HepG2 (cell line): Measurements from ENCODE around the gene SP1. TPM values are rescaled to one million over a fixed set of nuclear protein-coding genes. Genes with fewer than 3 reads are reported as not detected.
A peak's percentile ranks its signal among the peaks of the same experiment; 100 is the strongest.

Experiments
- HNRNPL ChIP-seq: fragments of 200-400 bp; formaldehyde crosslinking; IDR thresholded peaks from 2 replicates; pipeline ENCODE4 v1.6.1; 2017; ENCODE audit warnings: mild to moderate bottlenecking, low read depth, low read length
- HOXD1 ChIP-seq: sonication (generic); formaldehyde crosslinking; IDR thresholded peaks from 2 replicates; pipeline ENCODE4 v1.5.0; 2020; ENCODE audit warnings: missing genetic modification reagents
- IKZF4 ChIP-seq: sonication (generic); formaldehyde crosslinking; IDR thresholded peaks from 2 replicates; pipeline ENCODE4 v1.5.1; 2020; ENCODE audit warnings: borderline replicate concordance, mild to moderate bottlenecking, low read depth, missing genetic modification reagents; ENCODE audit errors: not compliant biosample characterization
- MBNL3 ChIP-seq: fragments of 250-450 bp; sonication (Bioruptor Pico); conservative IDR thresholded peaks from 2 replicates; pipeline ENCODE4 v1.8.0; 2022; ENCODE audit warnings: mild to moderate bottlenecking, inconsistent platforms
- MZF1 ChIP-seq: sonication (generic); formaldehyde crosslinking; IDR thresholded peaks from 2 replicates; pipeline ENCODE4 v1.8.1; 2023; ENCODE audit warnings: mild to moderate bottlenecking, missing genetic modification reagents, borderline replicate concordance
- RBM39 ChIP-seq: fragments of 200-400 bp; formaldehyde crosslinking; IDR thresholded peaks from one replicate; pipeline ENCODE4 v1.6.1; 2018; ENCODE audit warnings: antibody characterized with exemption, mild to moderate bottlenecking, low read depth, low read length; ENCODE audit not compliant: poor library complexity, severe bottlenecking
- RFXAP ChIP-seq: sonication (generic); formaldehyde crosslinking; IDR thresholded peaks from 2 replicates; pipeline ENCODE4 v1.4.0; 2020; ENCODE audit warnings: missing genetic modification reagents, borderline replicate concordance
- TAF1 ChIP-seq: sonication (generic); formaldehyde crosslinking; IDR thresholded peaks from 2 replicates; pipeline ENCODE4 v1.4.0; 2020; ENCODE audit warnings: missing genetic modification reagents
- ZNF335 ChIP-seq: sonication (generic); formaldehyde crosslinking; IDR thresholded peaks from 2 replicates; pipeline ENCODE4 v1.4.0; 2020; ENCODE audit warnings: missing genetic modification reagents
- ZNF431 ChIP-seq: sonication (generic); formaldehyde crosslinking; IDR thresholded peaks from 2 replicates; pipeline ENCODE4 v1.9.0; 2022; ENCODE audit warnings: missing genetic modification reagents, low read depth, mild to moderate bottlenecking, borderline replicate concordance
- ZNF883 ChIP-seq: sonication (generic); formaldehyde crosslinking; IDR thresholded peaks from 2 replicates; pipeline ENCODE4 v1.5.1; 2020; ENCODE audit warnings: mild to moderate bottlenecking, missing genetic modification reagents; ENCODE audit errors: not compliant biosample characterization
- polyA plus RNA-seq, 8 experiments: library from polyadenylated mRNA; depleted of rRNA in 3 of 8; stranded (reverse) in 7 of 8; unstranded in 1 of 8; fragments of >200 nt; fragmentation: Illumina TruSeq in 4 of 8; extraction: Trizol in 4 of 8; gene quantifications; 2 replicates each; pipeline versions ENCODE4 v1.2.1 to v1.2.3, GENCODE V29; 2011 to 2016; ENCODE audit warnings: low read depth in 4 of 8, missing spikeins in 1 of 8, mixed read lengths in 1 of 8; ENCODE audit not compliant: insufficient read depth in 1 of 8
- total RNA-seq, 5 experiments: library from RNA; depleted of rRNA; stranded (reverse); fragments of >200 nt; fragmentation: Illumina TruSeq; extraction: Trizol; gene quantifications; 2 replicates each; pipeline ENCODE4 v1.2.3, GENCODE V29; 2016; ENCODE audit warnings: low read depth in 1 of 5
- TF ChIP-seq, protein P1 (sequence below): sonication (generic); formaldehyde crosslinking; IDR thresholded peaks from 2 replicates; pipeline ENCODE4 v1.4.0; 2020; ENCODE audit warnings: missing genetic modification reagents
- TF ChIP-seq, protein P2 (sequence below): sonication (generic); formaldehyde crosslinking; IDR thresholded peaks from 2 replicates; pipeline ENCODE4 v1.8.0; 2023; ENCODE audit warnings: mild to moderate bottlenecking, missing genetic modification reagents
- TF ChIP-seq, protein P3 (sequence below): sonication (generic); formaldehyde crosslinking; IDR thresholded peaks from 2 replicates; pipeline ENCODE4 v1.8.0; 2022; ENCODE audit warnings: missing genetic modification reagents, mild to moderate bottlenecking, moderate library complexity, borderline replicate concordance
- TF ChIP-seq, protein P4 (sequence below): sonication (generic); formaldehyde crosslinking; IDR thresholded peaks from 2 replicates; pipeline ENCODE4 v1.9.0; 2021; ENCODE audit warnings: missing genetic modification reagents, mild to moderate bottlenecking, borderline replicate concordance
- TF ChIP-seq, protein P5 (sequence below): sonication (generic); formaldehyde crosslinking; IDR thresholded peaks from 2 replicates; pipeline ENCODE4 v1.8.0; 2022; ENCODE audit warnings: missing genetic modification reagents, mild to moderate bottlenecking, borderline replicate concordance

Gene SP1
- total and polyA plus RNA-seq, 2 of the 13 experiments (the other 11 are each of a cell fraction or from before 2014, with no cell fraction given), result 26.5 to 27.5 TPM

DNA sequence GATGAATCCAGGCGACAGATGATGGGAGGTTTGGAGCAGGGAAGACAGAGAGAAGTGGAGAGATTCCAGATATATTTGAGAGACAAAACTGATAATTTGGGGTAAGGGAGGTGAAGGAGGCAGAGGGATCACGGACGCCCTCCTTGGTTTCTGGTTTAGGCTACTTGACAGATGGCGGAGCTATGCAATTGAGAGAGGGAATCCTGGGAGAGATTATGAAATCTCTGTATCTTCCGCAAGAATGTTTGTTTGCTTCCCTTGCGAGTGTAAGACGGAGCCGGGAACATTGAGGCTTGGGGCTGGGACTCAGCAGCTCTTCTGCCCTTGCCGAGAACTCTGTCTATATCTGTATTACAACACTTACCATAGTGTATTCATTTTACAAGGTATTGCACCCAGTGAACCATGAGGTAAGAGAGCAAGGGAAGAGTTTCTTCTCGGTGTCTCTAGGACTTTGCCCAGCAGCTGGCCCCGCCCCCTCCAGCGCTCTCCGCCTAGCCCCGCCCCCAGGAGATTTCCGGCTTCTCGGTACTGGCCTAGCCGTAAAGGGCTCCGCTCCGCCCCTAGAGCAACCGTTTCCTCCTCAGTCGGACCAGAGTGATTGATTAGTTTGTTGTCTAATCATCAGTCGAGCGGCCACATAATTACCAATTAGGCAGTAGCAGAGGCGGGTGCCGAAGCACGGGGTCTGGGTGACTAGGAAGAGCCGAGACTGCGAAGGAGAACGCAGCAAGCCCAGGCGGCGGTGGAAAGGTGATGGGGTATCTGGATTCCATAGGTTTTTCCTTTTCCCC lies 61.3 kb downstream of the SP1 start, which contains the start of gene PRR13 (continued):
- TF ChIP-seq, protein P1, sequence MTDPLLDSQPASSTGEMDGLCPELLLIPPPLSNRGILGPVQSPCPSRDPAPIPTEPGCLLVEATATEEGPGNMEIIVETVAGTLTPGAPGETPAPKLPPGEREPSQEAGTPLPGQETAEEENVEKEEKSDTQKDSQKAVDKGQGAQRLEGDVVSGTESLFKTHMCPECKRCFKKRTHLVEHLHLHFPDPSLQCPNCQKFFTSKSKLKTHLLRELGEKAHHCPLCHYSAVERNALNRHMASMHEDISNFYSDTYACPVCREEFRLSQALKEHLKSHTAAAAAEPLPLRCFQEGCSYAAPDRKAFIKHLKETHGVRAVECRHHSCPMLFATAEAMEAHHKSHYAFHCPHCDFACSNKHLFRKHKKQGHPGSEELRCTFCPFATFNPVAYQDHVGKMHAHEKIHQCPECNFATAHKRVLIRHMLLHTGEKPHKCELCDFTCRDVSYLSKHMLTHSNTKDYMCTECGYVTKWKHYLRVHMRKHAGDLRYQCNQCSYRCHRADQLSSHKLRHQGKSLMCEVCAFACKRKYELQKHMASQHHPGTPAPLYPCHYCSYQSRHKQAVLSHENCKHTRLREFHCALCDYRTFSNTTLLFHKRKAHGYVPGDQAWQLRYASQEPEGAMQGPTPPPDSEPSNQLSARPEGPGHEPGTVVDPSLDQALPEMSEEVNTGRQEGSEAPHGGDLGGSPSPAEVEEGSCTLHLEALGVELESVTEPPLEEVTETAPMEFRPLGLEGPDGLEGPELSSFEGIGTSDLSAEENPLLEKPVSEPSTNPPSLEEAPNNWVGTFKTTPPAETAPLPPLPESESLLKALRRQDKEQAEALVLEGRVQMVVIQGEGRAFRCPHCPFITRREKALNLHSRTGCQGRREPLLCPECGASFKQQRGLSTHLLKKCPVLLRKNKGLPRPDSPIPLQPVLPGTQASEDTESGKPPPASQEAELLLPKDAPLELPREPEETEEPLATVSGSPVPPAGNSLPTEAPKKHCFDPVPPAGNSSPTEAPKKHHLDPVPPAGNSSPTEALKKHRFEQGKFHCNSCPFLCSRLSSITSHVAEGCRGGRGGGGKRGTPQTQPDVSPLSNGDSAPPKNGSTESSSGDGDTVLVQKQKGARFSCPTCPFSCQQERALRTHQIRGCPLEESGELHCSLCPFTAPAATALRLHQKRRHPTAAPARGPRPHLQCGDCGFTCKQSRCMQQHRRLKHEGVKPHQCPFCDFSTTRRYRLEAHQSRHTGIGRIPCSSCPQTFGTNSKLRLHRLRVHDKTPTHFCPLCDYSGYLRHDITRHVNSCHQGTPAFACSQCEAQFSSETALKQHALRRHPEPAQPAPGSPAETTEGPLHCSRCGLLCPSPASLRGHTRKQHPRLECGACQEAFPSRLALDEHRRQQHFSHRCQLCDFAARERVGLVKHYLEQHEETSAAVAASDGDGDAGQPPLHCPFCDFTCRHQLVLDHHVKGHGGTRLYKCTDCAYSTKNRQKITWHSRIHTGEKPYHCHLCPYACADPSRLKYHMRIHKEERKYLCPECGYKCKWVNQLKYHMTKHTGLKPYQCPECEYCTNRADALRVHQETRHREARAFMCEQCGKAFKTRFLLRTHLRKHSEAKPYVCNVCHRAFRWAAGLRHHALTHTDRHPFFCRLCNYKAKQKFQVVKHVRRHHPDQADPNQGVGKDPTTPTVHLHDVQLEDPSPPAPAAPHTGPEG (CRISPR knock-in tag), result no peak
- TF ChIP-seq, protein P2, sequence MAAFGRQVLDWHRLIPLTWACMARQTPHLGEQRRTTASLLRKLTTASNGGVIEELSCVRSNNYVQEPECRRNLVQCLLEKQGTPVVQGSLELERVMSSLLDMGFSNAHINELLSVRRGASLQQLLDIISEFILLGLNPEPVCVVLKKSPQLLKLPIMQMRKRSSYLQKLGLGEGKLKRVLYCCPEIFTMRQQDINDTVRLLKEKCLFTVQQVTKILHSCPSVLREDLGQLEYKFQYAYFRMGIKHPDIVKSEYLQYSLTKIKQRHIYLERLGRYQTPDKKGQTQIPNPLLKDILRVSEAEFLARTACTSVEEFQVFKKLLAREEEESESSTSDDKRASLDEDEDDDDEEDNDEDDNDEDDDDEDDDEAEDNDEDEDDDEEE, result no peak
- TF ChIP-seq MBNL3 (CRISPR knock-in tag) (no peak), HNRNPL (no peak), ZNF883 (no peak), IKZF4 (CRISPR knock-in tag) (no peak), HOXD1 (CRISPR knock-in tag) (peak; percentile 94), RFXAP (CRISPR knock-in tag) (no peak), TAF1 (CRISPR knock-in tag) (peak; percentile 79), RBM39 (no peak), ZNF431 (CRISPR knock-in tag) (0 out of 2 replicates have a peak, but pooled peaks have one; percentile 40), MZF1 (CRISPR knock-in tag) (no peak), ZNF335 (CRISPR knock-in tag) (no peak)
- TF ChIP-seq, protein P3, sequence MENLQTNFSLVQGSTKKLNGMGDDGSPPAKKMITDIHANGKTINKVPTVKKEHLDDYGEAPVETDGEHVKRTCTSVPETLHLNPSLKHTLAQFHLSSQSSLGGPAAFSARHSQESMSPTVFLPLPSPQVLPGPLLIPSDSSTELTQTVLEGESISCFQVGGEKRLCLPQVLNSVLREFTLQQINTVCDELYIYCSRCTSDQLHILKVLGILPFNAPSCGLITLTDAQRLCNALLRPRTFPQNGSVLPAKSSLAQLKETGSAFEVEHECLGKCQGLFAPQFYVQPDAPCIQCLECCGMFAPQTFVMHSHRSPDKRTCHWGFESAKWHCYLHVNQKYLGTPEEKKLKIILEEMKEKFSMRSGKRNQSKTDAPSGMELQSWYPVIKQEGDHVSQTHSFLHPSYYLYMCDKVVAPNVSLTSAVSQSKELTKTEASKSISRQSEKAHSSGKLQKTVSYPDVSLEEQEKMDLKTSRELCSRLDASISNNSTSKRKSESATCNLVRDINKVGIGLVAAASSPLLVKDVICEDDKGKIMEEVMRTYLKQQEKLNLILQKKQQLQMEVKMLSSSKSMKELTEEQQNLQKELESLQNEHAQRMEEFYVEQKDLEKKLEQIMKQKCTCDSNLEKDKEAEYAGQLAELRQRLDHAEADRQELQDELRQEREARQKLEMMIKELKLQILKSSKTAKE (CRISPR knock-in tag), result no peak
- TF ChIP-seq, protein P4, sequence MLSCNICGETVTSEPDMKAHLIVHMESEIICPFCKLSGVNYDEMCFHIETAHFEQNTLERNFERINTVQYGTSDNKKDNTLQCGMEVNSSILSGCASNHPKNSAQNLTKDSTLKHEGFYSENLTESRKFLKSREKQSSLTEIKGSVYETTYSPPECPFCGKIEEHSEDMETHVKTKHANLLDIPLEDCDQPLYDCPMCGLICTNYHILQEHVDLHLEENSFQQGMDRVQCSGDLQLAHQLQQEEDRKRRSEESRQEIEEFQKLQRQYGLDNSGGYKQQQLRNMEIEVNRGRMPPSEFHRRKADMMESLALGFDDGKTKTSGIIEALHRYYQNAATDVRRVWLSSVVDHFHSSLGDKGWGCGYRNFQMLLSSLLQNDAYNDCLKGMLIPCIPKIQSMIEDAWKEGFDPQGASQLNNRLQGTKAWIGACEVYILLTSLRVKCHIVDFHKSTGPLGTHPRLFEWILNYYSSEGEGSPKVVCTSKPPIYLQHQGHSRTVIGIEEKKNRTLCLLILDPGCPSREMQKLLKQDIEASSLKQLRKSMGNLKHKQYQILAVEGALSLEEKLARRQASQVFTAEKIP (CRISPR knock-in tag), result no peak
- TF ChIP-seq, protein P5, sequence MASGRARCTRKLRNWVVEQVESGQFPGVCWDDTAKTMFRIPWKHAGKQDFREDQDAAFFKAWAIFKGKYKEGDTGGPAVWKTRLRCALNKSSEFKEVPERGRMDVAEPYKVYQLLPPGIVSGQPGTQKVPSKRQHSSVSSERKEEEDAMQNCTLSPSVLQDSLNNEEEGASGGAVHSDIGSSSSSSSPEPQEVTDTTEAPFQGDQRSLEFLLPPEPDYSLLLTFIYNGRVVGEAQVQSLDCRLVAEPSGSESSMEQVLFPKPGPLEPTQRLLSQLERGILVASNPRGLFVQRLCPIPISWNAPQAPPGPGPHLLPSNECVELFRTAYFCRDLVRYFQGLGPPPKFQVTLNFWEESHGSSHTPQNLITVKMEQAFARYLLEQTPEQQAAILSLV (CRISPR knock-in tag), result no peak
